Endothelial cell of umbilical vein (primary cell): Measurements from ENCODE around the gene EPS8L2. TPM values are rescaled to one million over a fixed set of nuclear protein-coding genes. Genes with fewer than 3 reads are reported as not detected.

Experiments used
- BruUV-seq: library from RNA; stranded (reverse); fragments of 400-500 nt; replicated peaks from 2 replicates; lab custom pipeline; 2021; lab: Mats Ljungman, UMichigan
- CTCF ChIA-PET: fragments of 300-600, 350-600 bp; sonication (Branson Sonifier 250); formaldehyde crosslinking; loops from one replicate; lab custom pipeline; 2021; ENCODE audit warnings: antibody characterized with exemption, inconsistent platforms; lab: Charles Lee
- POLR2A ChIA-PET: fragments of 300-600, 350-600 bp; sonication (Branson Sonifier 250); formaldehyde crosslinking; loops from one replicate; lab custom pipeline; 2021; ENCODE audit warnings: antibody characterized with exemption, inconsistent platforms; lab: Charles Lee
- DNase-seq: peaks from one replicate; pipeline ENCODE4 v3.0.0-alpha.2; 2011; ENCODE audit warnings: low read depth, low spot score
- FAIRE-seq: peaks from 2 replicates; lab custom pipeline; 2011; peaks lifted over from hg19 to GRCh38; lab: Jason Lieb, UNC
- H2AFZ ChIP-seq: 2 replicates; pipeline ENCODE4 v1.6.0; 2012; ENCODE audit warnings: low read depth, low read length, control low read depth, inconsistent platforms
- H3K27ac ChIP-seq: 2 replicates; pipeline ENCODE4 v1.5.1; 2011; ENCODE audit warnings: low read depth, mild to moderate bottlenecking, control low read depth, low read length, moderate library complexity; ENCODE audit not compliant: insufficient read depth
- H3K27me3 ChIP-seq, 2 experiments: 2 replicates each; pipeline versions ENCODE4 v1.6.0 to v1.6.1; 2011; ENCODE audit warnings: low read length in 2 of 2, mixed read lengths in 1 of 2; ENCODE audit not compliant: control insufficient read depth in 2 of 2, insufficient read depth in 2 of 2
- H3K36me3 ChIP-seq, 2 experiments: 2 replicates in 1 of 2; 3 replicates in 1 of 2; pipeline ENCODE4 v1.5.1; 2011; ENCODE audit warnings: low read length in 2 of 2, mild to moderate bottlenecking in 1 of 2, moderate library complexity in 1 of 2; ENCODE audit not compliant: control insufficient read depth in 2 of 2, insufficient read depth in 2 of 2; ENCODE audit errors: extremely low read depth in 1 of 2
- H3K4me1 ChIP-seq: 3 replicates; pipeline ENCODE4 v1.5.1; 2011; ENCODE audit warnings: mild to moderate bottlenecking, low read length; ENCODE audit not compliant: control insufficient read depth, insufficient read depth; ENCODE audit errors: extremely low read depth
- H3K4me2 ChIP-seq: 2 replicates; pipeline ENCODE4 v1.6.1; 2011; ENCODE audit warnings: low read length, control low read depth, mixed read lengths; ENCODE audit not compliant: insufficient read depth
- H3K4me3 ChIP-seq, 3 experiments: fragments of 200-600 bp in 1 of 3; sonication (generic), shearing (Covaris generic) in 1 of 3; replicated peaks in 1 of 3; 2 replicates each; pipeline ENCODE4 v1.5.1; 2011 to 2016; ENCODE audit warnings: control low read depth in 3 of 3, low read length in 3 of 3, mild to moderate bottlenecking in 2 of 3, inconsistent platforms in 1 of 3, low read depth in 1 of 3, moderate library complexity in 1 of 3; ENCODE audit not compliant: insufficient read depth in 1 of 3
- H3K79me2 ChIP-seq: 2 replicates; pipeline ENCODE4 v1.6.0; 2012; ENCODE audit warnings: low read length, inconsistent platforms; ENCODE audit not compliant: control insufficient read depth, insufficient read depth
- H3K9ac ChIP-seq: replicated peaks from 2 replicates; pipeline ENCODE3; 2011; ENCODE audit warnings: low read length, control low read depth; ENCODE audit not compliant: insufficient read depth; ENCODE audit errors: extremely low read depth
- H3K9me1 ChIP-seq: replicated peaks from 3 replicates; pipeline ENCODE4 v1.6.0; 2011; ENCODE audit warnings: mild to moderate bottlenecking, low read length; ENCODE audit not compliant: control insufficient read depth, insufficient read depth; ENCODE audit errors: extremely low read depth
- H3K9me3 ChIP-seq: replicated peaks from 2 replicates; pipeline ENCODE4 v1.5.1; 2012; ENCODE audit warnings: low read length, inconsistent platforms; ENCODE audit not compliant: control insufficient read depth, insufficient read depth
- H4K20me1 ChIP-seq: replicated peaks from 2 replicates; pipeline ENCODE3; 2011; ENCODE audit warnings: mild to moderate bottlenecking, low read length; ENCODE audit not compliant: control insufficient read depth, insufficient read depth; ENCODE audit errors: extremely low read depth
- EZH2 ChIP-seq: IDR thresholded peaks from 2 replicates; pipeline ENCODE4 v1.6.1; 2012; ENCODE audit warnings: borderline replicate concordance, low read depth, mild to moderate bottlenecking, moderate library complexity, low read length, inconsistent platforms; ENCODE audit not compliant: severe bottlenecking
- POLR2A ChIP-seq: IDR thresholded peaks from 2 replicates; pipeline ENCODE4 v1.6.1; 2012; ENCODE audit warnings: low read depth, mild to moderate bottlenecking, control low read depth, low read length
- POLR2AphosphoS5 ChIP-seq: IDR thresholded peaks from 2 replicates; pipeline ENCODE4 v1.6.1; 2012; ENCODE audit warnings: low read depth, mild to moderate bottlenecking, control low read depth, low read length, moderate library complexity; ENCODE audit not compliant: insufficient read depth
- dilution Hi-C: fragments of 300-500 bp; cut with MboI; formaldehyde crosslinking; loops from one replicate; pipeline ENCODE4 v1.15.0; 2019; ENCODE audit warnings: low sequenced_read_pairs; ENCODE audit not compliant: extremely low pct_ligation_motif_present
- intact Hi-C: fragments of 100-400 bp; cut with micrococcal nuclease; formaldehyde crosslinking; loops from one replicate; pipeline ENCODE4 v1.10.0; 2022
- polyA plus RNA-seq, 4 experiments: library from polyadenylated mRNA; depleted of rRNA in 3 of 4; stranded (reverse) in 3 of 4; unstranded in 1 of 4; fragments of >200 nt; gene quantifications; 2 replicates each; pipeline versions ENCODE4 v1.2.1 to v1.2.3, GENCODE V29; 2011 to 2012; ENCODE audit warnings: missing spikeins in 1 of 4
- total RNA-seq: library from RNA; stranded (reverse); gene quantifications from 2 replicates; pipeline ENCODE4 v1.2.3, GENCODE V29; 2021
- TF ChIP-seq, protein P1 (sequence below), 2 donors: IDR thresholded peaks; 1 replicate in 1 of 2; 2 replicates in 1 of 2; pipeline ENCODE4 v1.5.1; 2011; ENCODE audit warnings: low read length in 2 of 2, mild to moderate bottlenecking in 2 of 2, moderate library complexity in 2 of 2, control low read depth in 1 of 2, inconsistent platforms in 1 of 2, low read depth in 1 of 2; ENCODE audit not compliant: insufficient read depth in 1 of 2; ENCODE audit errors: extremely low read depth in 1 of 2
- TF ChIP-seq, protein P2 (sequence below): IDR thresholded peaks from 2 replicates; pipeline ENCODE4 v1.6.1; 2011; ENCODE audit not compliant: insufficient read depth, insufficient read length

The EPS8L2 gene
- total and polyA plus RNA-seq, 2 donors (not counting 3 experiments of a cell fraction or from before 2014, with no cell fraction given), result 5.2 to 12.5 TPM

DNA sequence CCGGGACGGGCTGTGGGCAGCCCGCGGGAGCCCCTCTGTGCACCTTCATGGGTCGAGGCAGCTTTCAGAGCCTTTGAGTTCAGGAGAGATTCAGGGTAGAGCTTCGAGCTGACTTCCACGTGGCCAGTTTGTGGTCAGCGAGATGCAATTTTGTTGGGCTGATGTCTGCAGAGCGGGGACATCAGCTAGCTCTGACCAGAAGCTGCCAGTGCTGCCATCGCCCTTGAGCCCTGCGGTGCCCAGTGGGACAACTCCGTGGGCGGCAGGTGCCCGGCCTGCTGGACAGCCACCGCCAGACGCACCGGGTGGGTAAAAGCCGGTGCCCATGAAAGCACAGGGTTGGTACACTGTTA, 42.0 kb downstream of the EPS8L2 start:
- BruUV-seq, result TSS peak; percentile 48
- Histone ChIP-seq H3K79me2 (peaks cover 55% of the 10 kb centered on the region), H3K4me3 (peak overlapping the region; percentile 41 to 79 (median 71)), H3K36me3 (no peaks in the 10 kb centered on the region), H2AFZ (no peak overlapping the region), H3K9me1 (no peaks in the 10 kb centered on the region), H3K27ac (peak overlapping the region; percentile 48), H3K27me3 (no peaks in the 10 kb centered on the region), H3K4me1 (peaks cover 17% of the 10 kb centered on the region), H3K9me3 (no peaks in the 10 kb centered on the region), H3K4me2 (peak overlapping the region; percentile 90), H3K9ac (peak overlapping the region; percentile 86), H4K20me1 (no peaks in the 10 kb centered on the region)
- FAIRE-seq (no peak), DNase-seq (no peak)
- TF ChIP-seq, protein P1, sequence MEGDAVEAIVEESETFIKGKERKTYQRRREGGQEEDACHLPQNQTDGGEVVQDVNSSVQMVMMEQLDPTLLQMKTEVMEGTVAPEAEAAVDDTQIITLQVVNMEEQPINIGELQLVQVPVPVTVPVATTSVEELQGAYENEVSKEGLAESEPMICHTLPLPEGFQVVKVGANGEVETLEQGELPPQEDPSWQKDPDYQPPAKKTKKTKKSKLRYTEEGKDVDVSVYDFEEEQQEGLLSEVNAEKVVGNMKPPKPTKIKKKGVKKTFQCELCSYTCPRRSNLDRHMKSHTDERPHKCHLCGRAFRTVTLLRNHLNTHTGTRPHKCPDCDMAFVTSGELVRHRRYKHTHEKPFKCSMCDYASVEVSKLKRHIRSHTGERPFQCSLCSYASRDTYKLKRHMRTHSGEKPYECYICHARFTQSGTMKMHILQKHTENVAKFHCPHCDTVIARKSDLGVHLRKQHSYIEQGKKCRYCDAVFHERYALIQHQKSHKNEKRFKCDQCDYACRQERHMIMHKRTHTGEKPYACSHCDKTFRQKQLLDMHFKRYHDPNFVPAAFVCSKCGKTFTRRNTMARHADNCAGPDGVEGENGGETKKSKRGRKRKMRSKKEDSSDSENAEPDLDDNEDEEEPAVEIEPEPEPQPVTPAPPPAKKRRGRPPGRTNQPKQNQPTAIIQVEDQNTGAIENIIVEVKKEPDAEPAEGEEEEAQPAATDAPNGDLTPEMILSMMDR (IDR thresholded peaks at IDR 0.05; ENCODE audit: extremely low read depth in 1 of 2, insufficient read depth in 1 of 2, low read depth in 1 of 2, low read length in 2 of 2), result no peak
- TF ChIP-seq POLR2A (no peak), EZH2 (no peak), POLR2AphosphoS5 (no peak)
- TF ChIP-seq, protein P2, sequence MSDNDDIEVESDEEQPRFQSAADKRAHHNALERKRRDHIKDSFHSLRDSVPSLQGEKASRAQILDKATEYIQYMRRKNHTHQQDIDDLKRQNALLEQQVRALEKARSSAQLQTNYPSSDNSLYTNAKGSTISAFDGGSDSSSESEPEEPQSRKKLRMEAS, result peak; percentile 57
- intact Hi-C loops (loop anchor here (2.0 kb wide), 1 partner anchor 29 kb away; the partner anchor contains the start of gene GATD1), dilution Hi-C loops (no loop called here)
- ChIA-PET POLR2A (interaction anchor here (0.6 to 1.4 kb wide), 2 partner anchors 172 to 241 kb away, joined by 3 read pairs; partner anchors contain the start of gene RNH1), CTCF (interaction anchor here (1.1 to 5.6 kb wide), 7 partner anchors 9 to 52 kb away, joined by 3 to 26 read pairs (median 5); partner anchors contain the start of gene TMEM80)
